Activated B cell treated with CpG ODN at 0.5 μM for 24 hours (primary cell): ENCODE results near the gene NYNRIN. TPM values are rescaled to one million over a fixed set of nuclear protein-coding genes. Genes with fewer than 3 reads are reported as not detected.

Experiments used
- ATAC-seq: fragments of 200-7000 bp; cut with Tn5 transposase; one replicate; pipeline ENCODE4 v1.10.0; 2021; ENCODE audit warnings: low read depth, mild to moderate bottlenecking, moderate library complexity
- CTCF ChIA-PET: fragments of 350-600 bp; sonication (Branson Sonifier 250); formaldehyde crosslinking; loops from one replicate; lab custom pipeline; 2021; ENCODE audit warnings: antibody characterized with exemption; lab: Charles Lee
- POLR2A ChIA-PET: fragments of 350-600 bp; sonication (Branson Sonifier 250); formaldehyde crosslinking; loops from one replicate; lab custom pipeline; 2021; ENCODE audit warnings: antibody characterized with exemption; lab: Charles Lee
- DNase-seq: peaks from one replicate; pipeline ENCODE4 v3.0.0; 2022
- H3K27ac Mint-ChIP-seq: one replicate; pipeline ENCODE4 v1.8.0; 2020; ENCODE audit warnings: mixed read lengths
- H3K27me3 Mint-ChIP-seq: one replicate; pipeline ENCODE4 v1.8.0; 2021; ENCODE audit warnings: mixed read lengths
- H3K36me3 Mint-ChIP-seq: one replicate; pipeline ENCODE4 v1.8.0; 2021; ENCODE audit warnings: low read depth, mixed read lengths
- H3K4me1 Mint-ChIP-seq: one replicate; pipeline ENCODE4 v1.8.0; 2021; ENCODE audit warnings: mixed read lengths
- H3K4me3 Mint-ChIP-seq: one replicate; pipeline ENCODE4 v1.8.0; 2020; ENCODE audit warnings: mild to moderate bottlenecking, mixed read lengths
- H3K9me3 Mint-ChIP-seq: one replicate; pipeline ENCODE4 v1.8.0; 2020; ENCODE audit warnings: mixed read lengths
- intact Hi-C: fragments of 100-400 bp; cut with micrococcal nuclease; formaldehyde crosslinking; loops from one replicate; pipeline ENCODE4 v1.15.1; 2024
- total RNA-seq: library from RNA; stranded (reverse); gene quantifications from 2 replicates; pipeline ENCODE4 v1.2.3, GENCODE V29; 2022
- TF ChIP-seq, protein P1 (sequence below): fragments of 200-600 bp; IDR thresholded peaks from one replicate; pipeline ENCODE4 v1.8.0; 2022; ENCODE audit warnings: antibody characterized with exemption, mild to moderate bottlenecking

The NYNRIN gene
- total RNA-seq, 1 donor from 2014 or later: 0.04 TPM

DNA sequence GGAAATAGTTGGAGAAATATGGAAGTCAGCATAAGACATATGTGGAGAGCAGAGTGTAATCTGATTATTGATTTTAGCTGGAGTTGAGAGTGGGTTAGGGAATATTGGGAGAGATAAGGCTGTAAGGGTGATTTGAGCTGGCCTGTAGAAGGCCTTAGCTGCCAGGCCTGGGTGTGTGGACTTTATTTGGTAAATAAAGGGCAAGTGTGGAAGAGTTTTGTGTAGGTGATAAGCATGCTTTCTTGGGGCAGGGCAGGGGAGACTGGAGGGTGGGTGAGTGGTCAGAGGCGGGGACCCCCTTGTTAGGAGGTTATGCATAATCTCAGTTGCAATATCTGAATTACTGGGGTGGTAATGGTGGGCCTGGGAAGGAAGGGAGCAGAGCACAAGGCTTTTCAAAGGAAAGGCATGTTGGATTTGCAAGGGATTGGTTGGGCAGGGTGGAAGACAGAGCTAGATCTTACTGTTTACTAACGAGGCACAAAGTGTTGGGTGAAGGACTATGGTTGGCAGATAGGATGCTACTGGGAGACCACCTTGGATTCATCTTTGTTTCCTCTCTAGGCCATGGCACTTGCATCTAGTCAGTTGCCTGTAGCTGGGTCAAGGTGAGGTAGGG is 36.5 kb downstream of the NYNRIN start:
- ChIA-PET POLR2A (interaction anchor here (0.6 to 4.2 kb wide), 9 partner anchors 69 to 897 kb away, joined by 3 to 44 read pairs (median 5); partner anchors contain the start of genes MDP1, PSME1, RIPK3 and TINF2), CTCF (interaction anchor here (0.5 to 9.3 kb wide), 4 partner anchors 19 to 222 kb away, joined by 3 to 353 read pairs (median 24); partner anchors contain the start of genes ADCY4 and CHMP4A)
- Mint-ChIP-seq H3K27me3 (no peaks in the 10 kb centered on the region), H3K4me1 (peaks cover 70% of the 10 kb centered on the region), H3K27ac (peak overlapping the region; percentile 41), H3K9me3 (no peaks in the 10 kb centered on the region), H3K36me3 (peaks cover 87% of the 10 kb centered on the region), H3K4me3 (no peak overlapping the region)
- TF ChIP-seq, protein P1, sequence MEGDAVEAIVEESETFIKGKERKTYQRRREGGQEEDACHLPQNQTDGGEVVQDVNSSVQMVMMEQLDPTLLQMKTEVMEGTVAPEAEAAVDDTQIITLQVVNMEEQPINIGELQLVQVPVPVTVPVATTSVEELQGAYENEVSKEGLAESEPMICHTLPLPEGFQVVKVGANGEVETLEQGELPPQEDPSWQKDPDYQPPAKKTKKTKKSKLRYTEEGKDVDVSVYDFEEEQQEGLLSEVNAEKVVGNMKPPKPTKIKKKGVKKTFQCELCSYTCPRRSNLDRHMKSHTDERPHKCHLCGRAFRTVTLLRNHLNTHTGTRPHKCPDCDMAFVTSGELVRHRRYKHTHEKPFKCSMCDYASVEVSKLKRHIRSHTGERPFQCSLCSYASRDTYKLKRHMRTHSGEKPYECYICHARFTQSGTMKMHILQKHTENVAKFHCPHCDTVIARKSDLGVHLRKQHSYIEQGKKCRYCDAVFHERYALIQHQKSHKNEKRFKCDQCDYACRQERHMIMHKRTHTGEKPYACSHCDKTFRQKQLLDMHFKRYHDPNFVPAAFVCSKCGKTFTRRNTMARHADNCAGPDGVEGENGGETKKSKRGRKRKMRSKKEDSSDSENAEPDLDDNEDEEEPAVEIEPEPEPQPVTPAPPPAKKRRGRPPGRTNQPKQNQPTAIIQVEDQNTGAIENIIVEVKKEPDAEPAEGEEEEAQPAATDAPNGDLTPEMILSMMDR: no peak
- no peak for DNase-seq
- intact Hi-C loops: no loop called here
- ATAC-seq: no peak

DNA sequence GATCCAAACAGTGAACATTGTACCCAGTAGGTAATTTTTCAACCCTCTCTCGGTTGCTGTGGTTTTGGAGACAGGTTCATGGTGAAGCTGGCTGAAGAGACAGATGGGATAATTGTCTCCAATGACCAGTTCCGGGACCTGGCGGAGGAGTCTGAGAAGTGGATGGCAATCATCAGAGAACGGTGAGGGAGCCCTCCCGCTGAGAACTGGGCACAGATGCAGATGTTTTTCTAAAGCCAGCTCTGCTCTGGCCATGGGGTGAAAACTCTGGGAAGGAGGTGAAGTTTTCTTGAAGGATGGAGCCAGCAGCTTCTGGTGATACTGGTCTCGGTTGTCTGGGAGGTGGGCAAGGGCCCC is 37.2 kb downstream of the NYNRIN start:
- H3K36me3 Mint-ChIP-seq: peaks cover 90% of the 10 kb centered on the region
- DNase-seq (no peak), ATAC-seq (no peak)
- H3K9me3 Mint-ChIP-seq: no peaks in the 10 kb centered on the region
- intact Hi-C loops: loop anchor here (1.0 kb wide), 3 partner anchors 71 to 193 kb away; no protein-coding TSS in a partner anchor
- no peaks in the 10 kb centered on the region for H3K27me3 Mint-ChIP-seq
- TF ChIP-seq, protein P1: no peak
- H3K4me1 Mint-ChIP-seq: peaks cover 72% of the 10 kb centered on the region
- peak overlapping the region; percentile 41 for H3K27ac Mint-ChIP-seq
- CTCF ChIA-PET: interaction anchor here (0.7 to 9.3 kb wide), 9 partner anchors 12 to 330 kb away, joined by 3 to 353 read pairs (median 4); partner anchors contain the start of genes ADCY4, CHMP4A and MDP1
- H3K4me3 Mint-ChIP-seq: no peak overlapping the region
- POLR2A ChIA-PET: interaction anchor here (0.6 to 4.2 kb wide), 10 partner anchors 68 to 898 kb away, joined by 3 to 44 read pairs (median 4); partner anchors contain the start of genes MDP1, NFATC4, RIPK3 and TINF2

- no peak for DNase-seq
- intact Hi-C loops: loop anchor here (1.0 kb wide), 3 partner anchors 71 to 193 kb away; no protein-coding TSS in a partner anchor
- peaks cover 72% of the 10 kb centered on the region for H3K4me1 Mint-ChIP-seq
- ChIA-PET POLR2A (interaction anchor here (0.6 to 4.2 kb wide), 13 partner anchors 68 to 898 kb away, joined by 3 to 44 read pairs (median 5); partner anchors contain the start of genes ADCY4, LTB4R, MDP1 and NFATC4), CTCF (interaction anchor here (0.7 to 9.3 kb wide), 12 partner anchors 9 to 331 kb away, joined by 3 to 353 read pairs (median 4); partner anchors contain the start of genes ADCY4, CHMP4A, CIDEB and MDP1)
- ATAC-seq: peak; percentile 65
- H3K4me3 Mint-ChIP-seq: peak overlapping the region; percentile 6
- H3K27ac Mint-ChIP-seq: peak overlapping the region; percentile 68
- H3K9me3 Mint-ChIP-seq: no peaks in the 10 kb centered on the region
- peaks cover 89% of the 10 kb centered on the region for H3K36me3 Mint-ChIP-seq
- no peaks in the 10 kb centered on the region for H3K27me3 Mint-ChIP-seq
- TF ChIP-seq, protein P1: no peak
Observed at GRCh38 chr14:24436355-24437019, 37.7 kb downstream of the NYNRIN start.

- H3K9me3 Mint-ChIP-seq: no peaks in the 10 kb centered on the region
- ChIA-PET CTCF (interaction anchor here (0.6 to 9.3 kb wide), 10 partner anchors 10 to 222 kb away, joined by 3 to 353 read pairs (median 4); partner anchors contain the start of genes ADCY4, CIDEB and MDP1), POLR2A (interaction anchor here (0.7 to 4.2 kb wide), 8 partner anchors 71 to 195 kb away, joined by 3 to 44 read pairs (median 6); partner anchors contain the start of genes ADCY4, LTB4R, RIPK3 and TINF2)
- H3K27me3 Mint-ChIP-seq: no peaks in the 10 kb centered on the region
- H3K27ac Mint-ChIP-seq: peak overlapping the region; percentile 68
- H3K4me3 Mint-ChIP-seq: no peak overlapping the region
- no peak for DNase-seq
- peaks cover 89% of the 10 kb centered on the region for H3K36me3 Mint-ChIP-seq
- ATAC-seq: no peak
- H3K4me1 Mint-ChIP-seq: peaks cover 71% of the 10 kb centered on the region
- intact Hi-C loops: no loop called here
- TF ChIP-seq, protein P1: no peak
Observed at GRCh38 chr14:24437020-24437735, 38.4 kb downstream of the NYNRIN start.
